ENCODE results near the gene HRAS.

Gene HRAS

GRCh38 chr11:567011-567628 is 31.7 kb upstream of the HRAS start:
- DNase-seq: no peak

- DNase-seq: no peak
These were observed 30.6 kb upstream of the HRAS start for GRCh38 chr11:565921-566509.

GRCh38 chr11:563812-564578 is 28.6 kb upstream of the HRAS start:
- no peak for DNase-seq

- DNase-seq: no peak
These were observed 27.9 kb upstream of the HRAS start for GRCh38 chr11:563066-563811.

GRCh38 chr11:562046-562645 is 26.8 kb upstream of the HRAS start:
- no peak for DNase-seq

- no peak for DNase-seq
These were observed 26.0 kb upstream of the HRAS start for GRCh38 chr11:561148-562003.

- DNase-seq: peak; percentile 77 to 85
These were observed 25.1 kb upstream of the HRAS start, which contains the start of the genes LMNTD2 and RASSF7 for GRCh38 chr11:560305-561147. LMNTD2 (minus strand) TSS chr11:560738; CDS start chr11:560716, 22 bp downstream. RASSF7 (plus strand) TSS chr11:560970; CDS start chr11:561769, 799 bp downstream.

GRCh38 chr11:559712-560304 is 24.4 kb upstream of the HRAS start:
- no peak for DNase-seq

GRCh38 chr11:559020-559620 is 23.7 kb upstream of the HRAS start:
- DNase-seq: no peak

GRCh38 chr11:558503-558902 is 23.1 kb upstream of the HRAS start:
- DNase-seq: no peak

GRCh38 chr11:557328-558132 is 22.2 kb upstream of the HRAS start:
- DNase-seq: no peak

GRCh38 chr11:556662-557256 is 21.4 kb upstream of the HRAS start:
- DNase-seq: no peak

- DNase-seq: peak in 1 of 2 experiments; percentile 45
These were observed 20.6 kb upstream of the HRAS start for GRCh38 chr11:555780-556661.

- DNase-seq: no peak
These were observed 19.9 kb upstream of the HRAS start for GRCh38 chr11:555227-555779.

- DNase-seq: peak; percentile 58 to 73
These were observed 19.3 kb upstream of the HRAS start for GRCh38 chr11:554428-555226.

- DNase-seq: no peak
These were observed 18.6 kb upstream of the HRAS start for GRCh38 chr11:553988-554340.
